GM12891 (cell line): ENCODE measurements around the gene DNAJC4.

Experiments used
- PAX5 ChIP-seq: IDR thresholded peaks from 2 replicates; pipeline ENCODE4 v1.6.1; 2011; ENCODE audit warnings: low read length, moderate library complexity, mild to moderate bottlenecking; ENCODE audit not compliant: insufficient read depth, severe bottlenecking
- POLR2AphosphoS5 ChIP-seq: IDR thresholded peaks from 2 replicates; pipeline ENCODE4 v1.6.1; 2011; ENCODE audit warnings: low read depth, low read length, control low read depth

- 0 out of 2 replicates have a peak, but pooled peaks have one; percentile 15 for TF ChIP-seq POLR2AphosphoS5
- no peak for TF ChIP-seq PAX5
Observed at GRCh38 chr11:64224891-64225607, 5.3 kb upstream of the DNAJC4 start.
